GM21360 (cell line): ENCODE data around the gene MYOT.

Experiments used
- ATAC-seq: cut with Tn5 transposase; IDR thresholded peaks from one replicate; pipeline ENCODE4 v1.9.1; 2021; ENCODE audit warnings: mild to moderate bottlenecking, moderate library complexity; ENCODE audit not compliant: unreplicated experiment

MYOT gene

GRCh38 chr5:137899493-137899892, 31.8 kb downstream of the MYOT start:
- no peak for ATAC-seq

DNA sequence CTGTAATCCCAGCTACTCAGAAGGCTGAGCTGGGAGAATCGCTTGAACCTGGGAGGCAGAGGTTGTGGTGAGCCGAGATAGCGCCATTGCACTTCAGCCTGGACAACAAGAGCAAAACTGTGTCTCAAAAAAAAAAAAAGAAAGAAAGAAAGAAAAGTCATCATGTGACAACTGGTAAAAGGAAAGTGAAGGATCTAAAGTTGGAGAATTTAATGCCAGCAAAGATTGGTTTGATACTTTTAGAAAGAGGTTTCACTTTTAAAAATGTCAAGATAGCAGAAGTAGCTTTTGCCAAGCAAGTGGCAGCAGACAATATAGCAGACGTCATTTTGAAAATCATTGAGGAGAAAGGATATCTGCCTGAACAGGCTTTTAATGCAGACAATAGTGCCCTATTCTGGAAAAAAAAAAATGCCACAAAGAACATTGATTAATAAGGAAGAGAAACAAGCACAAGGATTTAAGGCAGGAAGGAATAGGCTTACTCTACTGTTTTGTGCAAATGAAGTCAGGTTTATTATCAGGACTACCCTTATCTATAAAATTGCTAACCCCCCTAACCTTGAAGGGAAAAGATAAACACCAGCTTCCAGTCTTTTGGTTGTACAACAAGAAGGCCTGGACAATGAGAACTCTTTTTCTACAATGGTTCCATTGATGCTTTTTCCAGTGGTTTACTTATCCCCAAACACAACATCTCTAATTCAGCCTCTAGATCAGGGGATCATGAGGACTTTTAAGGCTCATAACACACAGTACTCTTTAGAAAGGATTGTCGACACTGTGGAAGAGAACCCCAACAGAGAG, 33.6 kb downstream of the MYOT start:
- ATAC-seq: no peak

DNA sequence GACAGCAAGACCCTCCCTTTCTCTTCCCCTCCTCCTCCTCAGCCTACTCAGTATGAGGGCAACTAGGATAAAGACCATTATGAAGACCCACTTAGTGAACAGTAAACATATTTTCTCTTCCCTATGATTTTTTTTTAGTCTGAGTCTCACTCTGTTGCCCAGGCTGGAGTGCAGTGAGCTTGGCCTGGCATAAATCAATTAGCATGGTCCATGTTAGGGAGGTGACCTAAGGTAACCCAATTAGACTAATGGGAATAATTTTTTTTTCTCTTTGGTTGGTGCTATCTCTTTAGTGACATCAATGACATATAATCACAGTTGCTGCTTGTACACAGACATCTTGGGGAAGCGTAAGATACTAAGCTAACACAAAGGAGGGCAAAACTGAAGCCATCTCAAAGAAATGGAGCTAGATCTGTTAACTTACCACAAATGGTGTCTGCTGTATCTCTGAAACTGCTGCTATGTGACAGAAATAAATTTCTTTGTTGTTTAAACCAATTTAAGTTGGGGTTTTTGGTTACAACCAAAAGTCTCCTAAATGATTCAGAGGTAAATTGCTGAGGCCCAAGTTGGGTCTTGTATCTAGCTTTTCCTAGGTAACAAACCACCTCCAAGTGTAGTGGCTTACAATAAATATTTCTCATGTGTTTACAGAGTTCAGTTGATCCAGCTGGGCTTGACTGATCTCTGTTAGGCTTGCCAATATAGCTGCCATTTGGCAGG, 34.9 kb downstream of the MYOT start:
- no peak for ATAC-seq

DNA sequence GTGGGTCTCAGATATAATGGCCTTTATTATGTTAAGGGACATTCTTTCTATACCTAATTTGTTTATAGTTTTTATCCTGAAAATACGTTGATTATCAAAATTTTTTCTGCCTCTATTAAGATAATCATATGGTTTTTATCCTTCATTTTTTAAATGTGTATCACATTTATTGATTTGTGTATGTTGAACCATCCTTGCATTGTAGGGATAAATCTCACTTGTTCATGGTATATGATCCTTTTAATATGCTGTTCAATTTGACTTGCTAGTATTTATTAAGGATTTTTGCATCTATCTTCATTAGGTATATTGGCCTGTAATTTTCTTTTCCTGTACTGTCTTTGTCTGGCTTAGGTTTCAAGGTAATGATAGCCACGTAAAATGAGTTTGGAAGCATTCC, 47.1 kb downstream of the MYOT start:
- no peak for ATAC-seq

- ATAC-seq: no peak
Observed at GRCh38 chr5:137916923-137917322, 49.3 kb downstream of the MYOT start.

- no peak for ATAC-seq
Observed at GRCh38 chr5:137921931-137922330, 54.3 kb downstream of the MYOT start.

GRCh38 chr5:137923856-137924255, 56.2 kb downstream of the MYOT start:
- no peak for ATAC-seq

- ATAC-seq: no peak
Observed at GRCh38 chr5:137932800-137933199, 65.1 kb downstream of the MYOT start.

DNA sequence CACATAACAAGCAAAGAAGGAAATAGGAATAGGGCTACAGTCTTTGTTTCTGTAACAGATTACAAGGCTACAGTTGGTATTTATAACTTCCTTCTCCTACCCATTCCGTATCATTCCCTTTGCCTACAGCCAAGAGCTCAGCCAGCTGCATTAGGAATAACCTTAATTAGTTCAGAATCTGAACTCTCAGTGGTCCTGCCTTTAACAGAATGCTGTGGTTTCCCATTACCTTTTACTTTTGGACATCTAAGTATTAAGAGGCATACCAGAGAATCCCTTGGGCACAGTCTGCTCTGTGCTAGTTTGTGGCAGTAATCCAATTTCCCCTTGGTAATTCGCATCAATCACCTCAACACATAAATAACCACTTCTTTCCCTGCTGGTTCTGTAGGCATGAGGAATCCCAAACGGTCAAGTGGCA, 65.8 kb downstream of the MYOT start:
- no peak for ATAC-seq

DNA sequence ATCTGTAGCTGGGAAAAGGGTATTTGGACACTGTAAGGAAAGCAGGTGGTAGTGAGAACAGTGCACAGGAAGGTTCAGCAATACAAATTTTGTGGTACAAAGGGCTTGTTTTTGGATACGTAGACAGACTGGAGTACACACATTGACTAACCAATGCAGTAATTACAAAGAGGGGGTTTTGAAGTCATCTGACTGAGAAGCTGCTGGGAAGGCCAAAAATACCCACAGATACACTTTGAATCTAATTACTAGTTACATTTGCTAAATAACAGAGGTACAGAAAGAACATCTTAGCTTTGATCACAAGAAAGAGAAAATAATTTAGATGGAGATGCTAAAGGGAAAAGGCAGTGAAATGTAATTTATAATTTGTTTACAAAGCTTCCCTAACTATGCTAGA, 67.5 kb downstream of the MYOT start:
- no peak for ATAC-seq

DNA sequence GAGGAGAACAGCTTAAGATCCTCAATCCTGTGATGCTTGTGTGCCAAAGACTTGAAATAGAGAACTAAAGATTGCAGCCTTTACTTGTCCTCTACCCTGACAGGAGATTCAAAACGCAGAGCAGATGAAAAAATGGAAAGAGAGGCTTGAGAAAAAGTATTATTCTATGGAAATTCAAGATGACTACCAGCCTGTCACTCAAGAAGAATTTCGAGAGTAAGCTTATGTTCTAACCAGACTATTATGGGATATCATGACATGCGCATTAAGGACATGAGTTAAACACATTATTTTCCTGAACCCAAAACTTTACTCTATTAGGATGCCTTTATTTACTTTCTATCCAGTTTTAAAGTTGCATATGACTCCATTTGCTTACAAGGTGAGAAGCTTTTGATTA, 68.0 kb downstream of the MYOT start:
- ATAC-seq: no peak
